ENCODE results near the gene ERVV-1. TPM values are rescaled to one million over a fixed set of nuclear protein-coding genes. Genes with fewer than 3 reads are reported as not detected.
A peak's percentile ranks its signal among the peaks of the same experiment; 100 is the strongest.

Gene ERVV-1
- total RNA-seq, 1 donor from 2014 or later, result not detected

GRCh38 chr19:53004242-53004641 lies 9.5 kb upstream of the ERVV-1 start:
- no peaks in the 10 kb centered on the region for H3K36me3 ChIP-seq
- no peaks in the 10 kb centered on the region for H4K20me1 ChIP-seq (ENCODE audit: low read depth)
- H3K27ac Mint-ChIP-seq, result no peak overlapping the region
- TF ChIP-seq EZH2phosphoT487 (IDR thresholded peaks at IDR 0.05) (no peak), EZH2 (IDR thresholded peaks at IDR 0.05) (no peak)
- TF ChIP-seq, protein P1, sequence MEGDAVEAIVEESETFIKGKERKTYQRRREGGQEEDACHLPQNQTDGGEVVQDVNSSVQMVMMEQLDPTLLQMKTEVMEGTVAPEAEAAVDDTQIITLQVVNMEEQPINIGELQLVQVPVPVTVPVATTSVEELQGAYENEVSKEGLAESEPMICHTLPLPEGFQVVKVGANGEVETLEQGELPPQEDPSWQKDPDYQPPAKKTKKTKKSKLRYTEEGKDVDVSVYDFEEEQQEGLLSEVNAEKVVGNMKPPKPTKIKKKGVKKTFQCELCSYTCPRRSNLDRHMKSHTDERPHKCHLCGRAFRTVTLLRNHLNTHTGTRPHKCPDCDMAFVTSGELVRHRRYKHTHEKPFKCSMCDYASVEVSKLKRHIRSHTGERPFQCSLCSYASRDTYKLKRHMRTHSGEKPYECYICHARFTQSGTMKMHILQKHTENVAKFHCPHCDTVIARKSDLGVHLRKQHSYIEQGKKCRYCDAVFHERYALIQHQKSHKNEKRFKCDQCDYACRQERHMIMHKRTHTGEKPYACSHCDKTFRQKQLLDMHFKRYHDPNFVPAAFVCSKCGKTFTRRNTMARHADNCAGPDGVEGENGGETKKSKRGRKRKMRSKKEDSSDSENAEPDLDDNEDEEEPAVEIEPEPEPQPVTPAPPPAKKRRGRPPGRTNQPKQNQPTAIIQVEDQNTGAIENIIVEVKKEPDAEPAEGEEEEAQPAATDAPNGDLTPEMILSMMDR (IDR thresholded peaks at IDR 0.05), result no peak
- H3K27ac ChIP-seq, result no peak overlapping the region
- peak overlapping the region; percentile 14 for H3K4me3 Mint-ChIP-seq
- H3K4me1 ChIP-seq, result no peaks in the 10 kb centered on the region
- H3K4me1 Mint-ChIP-seq, result no peaks in the 10 kb centered on the region
- H3K27me3 Mint-ChIP-seq (ENCODE audit: insufficient read depth, low read depth), result peaks cover 2% of the 10 kb centered on the region
- peaks cover 49% of the 10 kb centered on the region for H3K9me3 Mint-ChIP-seq
- no peaks in the 10 kb centered on the region for H3K9me3 ChIP-seq (ENCODE audit: low read depth)
- no peak overlapping the region for H3K4me2 ChIP-seq
- no peaks in the 10 kb centered on the region for H3K79me2 ChIP-seq (ENCODE audit: low read depth)
- H2AFZ ChIP-seq (replicated peaks), result no peak overlapping the region
- H3K27me3 ChIP-seq, result no peaks in the 10 kb centered on the region
- no peak for DNase-seq (ENCODE audit: low spot score)
- H3K36me3 Mint-ChIP-seq, result peaks cover 6% of the 10 kb centered on the region
- H3K4me3 ChIP-seq, result no peak overlapping the region
- H3K9ac ChIP-seq, result no peak overlapping the region
- no peaks in the 10 kb centered on the region for H3F3A ChIP-seq (ENCODE audit: low read depth)

DNA sequence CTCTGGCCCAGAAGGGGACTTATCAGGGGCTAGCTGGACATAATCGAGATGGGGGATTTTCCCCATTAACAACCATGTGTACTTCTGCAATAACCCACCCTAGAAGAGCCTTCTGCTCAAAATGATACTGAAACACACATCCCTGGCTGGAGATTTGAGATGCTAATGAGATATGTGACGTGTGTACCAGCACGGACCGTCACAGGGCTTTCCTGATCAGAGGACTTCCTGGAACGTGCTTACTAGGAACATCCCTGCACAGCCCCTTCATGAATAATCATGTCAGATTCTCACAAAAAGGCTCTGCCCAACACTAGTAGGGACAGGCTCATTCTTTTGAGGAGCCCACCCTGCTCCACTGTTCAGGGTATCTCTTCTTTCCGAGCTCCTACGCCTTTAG lies 6.5 kb upstream of the ERVV-1 start:
- H3K27ac ChIP-seq, result no peak overlapping the region
- no peak overlapping the region for H3K4me2 ChIP-seq
- no peak overlapping the region for H3K4me3 Mint-ChIP-seq
- H2AFZ ChIP-seq (replicated peaks), result no peak overlapping the region
- no peaks in the 10 kb centered on the region for H4K20me1 ChIP-seq (ENCODE audit: low read depth)
- no peak for DNase-seq (ENCODE audit: low spot score)
- TF ChIP-seq, protein P1 (IDR thresholded peaks at IDR 0.05), result no peak
- TF ChIP-seq EZH2 (IDR thresholded peaks at IDR 0.05), result no peak
- TF ChIP-seq EZH2phosphoT487 (IDR thresholded peaks at IDR 0.05), result no peak
- H3K36me3 ChIP-seq, result no peaks in the 10 kb centered on the region
- no peak overlapping the region for H3K4me3 ChIP-seq
- no peak overlapping the region for H3K9ac ChIP-seq
- no peaks in the 10 kb centered on the region for H3K4me1 Mint-ChIP-seq
- H3F3A ChIP-seq (ENCODE audit: low read depth), result no peaks in the 10 kb centered on the region
- peaks cover 2% of the 10 kb centered on the region for H3K27me3 Mint-ChIP-seq (ENCODE audit: insufficient read depth, low read depth)
- peaks cover 58% of the 10 kb centered on the region for H3K9me3 Mint-ChIP-seq
- no peaks in the 10 kb centered on the region for H3K27me3 ChIP-seq
- H3K9me3 ChIP-seq (ENCODE audit: low read depth), result no peaks in the 10 kb centered on the region
- no peaks in the 10 kb centered on the region for H3K79me2 ChIP-seq (ENCODE audit: low read depth)
- no peak overlapping the region for H3K27ac Mint-ChIP-seq
- H3K36me3 Mint-ChIP-seq, result peaks cover 5% of the 10 kb centered on the region
- no peaks in the 10 kb centered on the region for H3K4me1 ChIP-seq

DNA sequence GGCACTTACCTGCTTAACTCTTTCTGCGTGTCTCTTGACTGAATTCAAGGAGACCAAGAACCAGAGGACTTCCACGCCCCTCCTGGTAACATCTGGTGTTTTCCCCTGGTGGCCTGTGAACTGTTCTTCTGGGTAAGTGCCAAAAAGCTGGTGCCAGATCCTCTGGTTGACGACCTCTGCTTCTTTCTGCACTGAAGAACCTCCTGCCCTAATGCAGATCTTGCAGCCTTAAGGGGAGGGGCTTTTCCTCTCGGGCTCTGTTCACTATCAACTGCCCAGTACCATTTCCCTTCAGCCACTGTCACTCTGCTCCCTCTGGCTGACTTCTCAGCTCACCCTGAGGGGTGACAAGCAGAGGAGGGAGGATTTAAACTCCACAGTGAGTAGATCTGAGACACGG lies 6.1 kb upstream of the ERVV-1 start:
- TF ChIP-seq, protein P1 (IDR thresholded peaks at IDR 0.05), result no peak
- TF ChIP-seq EZH2 (IDR thresholded peaks at IDR 0.05) (no peak), EZH2phosphoT487 (IDR thresholded peaks at IDR 0.05) (no peak)
- no peaks in the 10 kb centered on the region for H3F3A ChIP-seq (ENCODE audit: low read depth)
- H3K4me3 ChIP-seq, result no peak overlapping the region
- H3K36me3 ChIP-seq, result no peaks in the 10 kb centered on the region
- Mint-ChIP-seq H3K4me1 (no peaks in the 10 kb centered on the region), H3K4me3 (no peak overlapping the region), H3K9me3 (peaks cover 56% of the 10 kb centered on the region), H3K27ac (no peak overlapping the region), H3K36me3 (peaks cover 5% of the 10 kb centered on the region), H3K27me3 (ENCODE audit: insufficient read depth, low read depth) (peaks cover 1% of the 10 kb centered on the region)
- H3K9me3 ChIP-seq (ENCODE audit: low read depth), result no peaks in the 10 kb centered on the region
- no peak overlapping the region for H3K27ac ChIP-seq
- DNase-seq (ENCODE audit: low spot score), result no peak
- no peak overlapping the region for H2AFZ ChIP-seq (replicated peaks)
- H3K9ac ChIP-seq, result no peak overlapping the region
- H3K27me3 ChIP-seq, result no peaks in the 10 kb centered on the region
- H3K79me2 ChIP-seq (ENCODE audit: low read depth), result no peaks in the 10 kb centered on the region
- H3K4me2 ChIP-seq, result no peak overlapping the region
- H3K4me1 ChIP-seq, result no peaks in the 10 kb centered on the region
- no peaks in the 10 kb centered on the region for H4K20me1 ChIP-seq (ENCODE audit: low read depth)

All from neural progenitor cell (in vitro differentiated cells).